Loucy (cell line): ENCODE data around the gene ACBD7.

Experiments
- H2AFZ ChIP-seq: fragments of 200-600 bp; sonication (generic); 2 replicates; pipeline ENCODE4 v1.6.0; 2016; ENCODE audit warnings: antibody characterized with exemption, mild to moderate bottlenecking, low read length, moderate library complexity
- H3F3A ChIP-seq: fragments of 200-600 bp; 2 replicates; pipeline ENCODE4 v1.6.0; 2016; ENCODE audit warnings: antibody characterized with exemption, low read depth, mild to moderate bottlenecking
- H3K27me3 ChIP-seq: fragments of 200-600 bp; sonication (generic); 2 replicates; pipeline ENCODE4 v1.6.1; 2014; ENCODE audit warnings: low read length, mild to moderate bottlenecking; ENCODE audit not compliant: insufficient read depth, poor library complexity, severe bottlenecking
- H3K36me3 ChIP-seq: fragments of 200-600 bp; sonication (generic); 2 replicates; pipeline ENCODE4 v1.6.1; 2016; ENCODE audit warnings: low read length; ENCODE audit not compliant: insufficient read depth
- H3K4me1 ChIP-seq: fragments of 200-600 bp; sonication (generic); 2 replicates; pipeline ENCODE4 v1.5.1; 2014; ENCODE audit warnings: low read length, mild to moderate bottlenecking; ENCODE audit not compliant: insufficient read depth, poor library complexity, severe bottlenecking
- H3K4me2 ChIP-seq: fragments of 200-600 bp; sonication (generic); 2 replicates; pipeline ENCODE4 v1.6.0; 2014; ENCODE audit warnings: antibody characterized with exemption, low read length, low read depth, mild to moderate bottlenecking; ENCODE audit not compliant: poor library complexity, severe bottlenecking
- H3K4me3 ChIP-seq: fragments of 200-600 bp; sonication (generic); 2 replicates; pipeline ENCODE4 v1.5.1; 2014; ENCODE audit warnings: low read length, mild to moderate bottlenecking, mixed read lengths; ENCODE audit not compliant: poor library complexity, severe bottlenecking
- H3K79me2 ChIP-seq: fragments of 200-600 bp; sonication (generic); 2 replicates; pipeline ENCODE4 v1.6.1; 2014; ENCODE audit warnings: low read length; ENCODE audit not compliant: insufficient read depth
- H3K9ac ChIP-seq: fragments of 200-600 bp; sonication (generic); 2 replicates; pipeline ENCODE4 v1.6.0; 2014; ENCODE audit warnings: mild to moderate bottlenecking, low read depth, low read length, moderate library complexity; ENCODE audit not compliant: poor library complexity, severe bottlenecking
- H3K9me2 ChIP-seq: fragments of 200-600 bp; sonication (generic); replicated peaks from 2 replicates; pipeline ENCODE4 v1.6.1; 2016; ENCODE audit warnings: low read depth, low read length, mixed read lengths
- H3K9me3 ChIP-seq: fragments of 200-600 bp; sonication (generic); 2 replicates; pipeline ENCODE4 v1.6.1; 2014; ENCODE audit warnings: mild to moderate bottlenecking, antibody characterized with exemption, low read length, low read depth; ENCODE audit not compliant: insufficient read depth
- H4K20me1 ChIP-seq: fragments of 200-600 bp; sonication (generic); 2 replicates; pipeline ENCODE4 v1.6.0; 2014; ENCODE audit warnings: antibody characterized with exemption, low read length, mild to moderate bottlenecking; ENCODE audit not compliant: insufficient read depth, poor library complexity, severe bottlenecking
- EZH2phosphoT487 ChIP-seq: fragments of 200-600 bp; IDR thresholded peaks from 2 replicates; pipeline ENCODE4 v1.6.1; 2018; ENCODE audit warnings: antibody characterized with exemption, mild to moderate bottlenecking, moderate library complexity, borderline replicate concordance
- TF ChIP-seq, protein P1 (sequence below): fragments of 200-600 bp; sonication (generic); conservative IDR thresholded peaks from 2 replicates; pipeline ENCODE4 v1.5.1; 2014; ENCODE audit warnings: mild to moderate bottlenecking, antibody characterized with exemption, low read length

The ACBD7 gene

DNA sequence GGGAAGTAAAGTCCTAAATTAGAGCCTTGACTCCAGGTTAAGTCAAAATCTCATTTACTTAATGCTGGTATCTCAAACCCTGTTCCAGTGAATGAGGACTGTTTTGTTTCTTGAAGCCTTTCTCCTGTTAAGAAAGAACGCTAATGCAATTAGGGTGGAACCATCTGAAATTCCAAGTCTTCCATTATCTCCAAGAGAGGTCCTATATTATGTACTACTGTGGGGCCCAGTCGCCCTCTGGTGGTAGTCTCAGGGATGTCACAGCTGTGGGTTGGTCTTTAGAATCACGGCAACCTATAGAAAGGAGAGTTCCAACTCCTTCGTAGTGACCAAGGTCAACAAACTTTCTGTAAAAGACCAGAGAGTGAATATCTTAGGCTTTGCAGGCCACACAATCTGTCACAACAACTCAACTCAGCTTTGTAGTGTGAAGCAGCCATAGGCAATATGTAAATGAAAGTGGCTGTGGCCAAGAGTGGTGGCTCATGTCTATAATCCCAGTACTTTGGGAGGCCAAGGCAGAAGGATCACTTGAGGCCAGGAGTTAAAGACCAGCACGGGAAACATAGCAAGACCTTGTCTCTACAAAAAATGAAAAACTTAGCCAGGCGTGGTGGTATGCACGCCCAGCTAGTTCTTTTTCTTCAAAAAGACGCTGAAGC is 17.9 kb upstream of the ACBD7 start:
- Histone ChIP-seq H3K4me1 (no peaks in the 10 kb centered on the region), H2AFZ (no peak overlapping the region), H3K9me3 (no peaks in the 10 kb centered on the region), H3K9me2 (no peaks in the 10 kb centered on the region), H3K27me3 (no peaks in the 10 kb centered on the region), H3K9ac (no peak overlapping the region), H3K4me3 (no peak overlapping the region), H4K20me1 (no peaks in the 10 kb centered on the region), H3K4me2 (no peak overlapping the region), H3K79me2 (peaks cover 4% of the 10 kb centered on the region; the same call in 1 of the 2 replicates), H3K36me3 (peaks cover 56% of the 10 kb centered on the region; the same call in 1 of the 2 replicates), H3F3A (no peaks in the 10 kb centered on the region)
- TF ChIP-seq, protein P1, sequence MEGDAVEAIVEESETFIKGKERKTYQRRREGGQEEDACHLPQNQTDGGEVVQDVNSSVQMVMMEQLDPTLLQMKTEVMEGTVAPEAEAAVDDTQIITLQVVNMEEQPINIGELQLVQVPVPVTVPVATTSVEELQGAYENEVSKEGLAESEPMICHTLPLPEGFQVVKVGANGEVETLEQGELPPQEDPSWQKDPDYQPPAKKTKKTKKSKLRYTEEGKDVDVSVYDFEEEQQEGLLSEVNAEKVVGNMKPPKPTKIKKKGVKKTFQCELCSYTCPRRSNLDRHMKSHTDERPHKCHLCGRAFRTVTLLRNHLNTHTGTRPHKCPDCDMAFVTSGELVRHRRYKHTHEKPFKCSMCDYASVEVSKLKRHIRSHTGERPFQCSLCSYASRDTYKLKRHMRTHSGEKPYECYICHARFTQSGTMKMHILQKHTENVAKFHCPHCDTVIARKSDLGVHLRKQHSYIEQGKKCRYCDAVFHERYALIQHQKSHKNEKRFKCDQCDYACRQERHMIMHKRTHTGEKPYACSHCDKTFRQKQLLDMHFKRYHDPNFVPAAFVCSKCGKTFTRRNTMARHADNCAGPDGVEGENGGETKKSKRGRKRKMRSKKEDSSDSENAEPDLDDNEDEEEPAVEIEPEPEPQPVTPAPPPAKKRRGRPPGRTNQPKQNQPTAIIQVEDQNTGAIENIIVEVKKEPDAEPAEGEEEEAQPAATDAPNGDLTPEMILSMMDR = peak; percentile 99
- TF ChIP-seq EZH2phosphoT487 = no peak

GRCh38 chr10:15103513-15103912 is 14.9 kb upstream of the ACBD7 start:
- peaks cover 6% of the 10 kb centered on the region for H4K20me1 ChIP-seq
- H3F3A ChIP-seq = no peaks in the 10 kb centered on the region
- TF ChIP-seq, protein P1 = no peak
- TF ChIP-seq EZH2phosphoT487 = no peak
- peaks cover 34% of the 10 kb centered on the region; the same call in 1 of the 2 replicates for H3K36me3 ChIP-seq
- no peaks in the 10 kb centered on the region for H3K27me3 ChIP-seq
- no peak overlapping the region for H3K9ac ChIP-seq
- peaks cover 34% of the 10 kb centered on the region for H3K79me2 ChIP-seq
- no peak overlapping the region for H3K4me2 ChIP-seq
- H2AFZ ChIP-seq = no peak overlapping the region
- no peak overlapping the region for H3K4me3 ChIP-seq
- H3K9me2 ChIP-seq = no peaks in the 10 kb centered on the region
- peaks cover 17% of the 10 kb centered on the region for H3K4me1 ChIP-seq
- H3K9me3 ChIP-seq = no peaks in the 10 kb centered on the region

DNA sequence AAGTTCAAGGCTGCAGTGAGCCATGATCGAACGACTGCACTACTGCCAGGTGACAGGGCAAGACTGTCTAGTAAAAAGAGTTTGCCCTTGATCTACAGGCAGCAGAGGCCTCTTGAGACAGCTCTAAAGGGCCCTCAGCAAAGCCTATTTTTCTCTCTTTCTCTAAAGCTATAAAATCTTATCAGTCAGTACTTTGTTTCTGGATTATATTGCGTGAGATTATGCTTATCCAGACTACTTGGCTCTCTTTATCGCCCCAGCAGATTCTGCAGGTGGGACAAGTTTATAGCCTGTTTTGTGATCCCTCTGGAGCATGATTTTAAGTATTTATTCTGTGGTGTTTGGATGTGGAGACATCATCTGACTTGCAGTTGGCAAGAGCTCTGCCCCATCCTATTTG is 11.3 kb upstream of the ACBD7 start:
- H3K4me3 ChIP-seq = peak overlapping the region; percentile 31
- no peaks in the 10 kb centered on the region for H3K27me3 ChIP-seq
- peak overlapping the region; percentile 96 for H3K4me2 ChIP-seq
- TF ChIP-seq EZH2phosphoT487 = no peak
- TF ChIP-seq, protein P1 = no peak
- H2AFZ ChIP-seq = no peak overlapping the region
- H4K20me1 ChIP-seq = peaks cover 13% of the 10 kb centered on the region
- no peaks in the 10 kb centered on the region for H3K9me2 ChIP-seq
- H3K79me2 ChIP-seq = peaks cover 46% of the 10 kb centered on the region
- H3K9ac ChIP-seq = peak overlapping the region; percentile 21
- H3F3A ChIP-seq = no peaks in the 10 kb centered on the region
- H3K4me1 ChIP-seq = peaks cover 21% of the 10 kb centered on the region
- peaks cover 20% of the 10 kb centered on the region; the same call in 1 of the 2 replicates for H3K36me3 ChIP-seq
- H3K9me3 ChIP-seq = no peaks in the 10 kb centered on the region
